Activated naive CD8-positive, alpha-beta T cell treated with anti-CD3 and anti-CD28 coated beads, Interleukin-2, amount 50 U/mL, for 16 hours (primary cell): ENCODE data around the gene HOXA13.

Experiments
- DNase-seq: peaks from one replicate; pipeline ENCODE4 v3.0.0-alpha.2; 2020; ENCODE audit warnings: low read depth, low spot score

The HOXA13 gene

DNA sequence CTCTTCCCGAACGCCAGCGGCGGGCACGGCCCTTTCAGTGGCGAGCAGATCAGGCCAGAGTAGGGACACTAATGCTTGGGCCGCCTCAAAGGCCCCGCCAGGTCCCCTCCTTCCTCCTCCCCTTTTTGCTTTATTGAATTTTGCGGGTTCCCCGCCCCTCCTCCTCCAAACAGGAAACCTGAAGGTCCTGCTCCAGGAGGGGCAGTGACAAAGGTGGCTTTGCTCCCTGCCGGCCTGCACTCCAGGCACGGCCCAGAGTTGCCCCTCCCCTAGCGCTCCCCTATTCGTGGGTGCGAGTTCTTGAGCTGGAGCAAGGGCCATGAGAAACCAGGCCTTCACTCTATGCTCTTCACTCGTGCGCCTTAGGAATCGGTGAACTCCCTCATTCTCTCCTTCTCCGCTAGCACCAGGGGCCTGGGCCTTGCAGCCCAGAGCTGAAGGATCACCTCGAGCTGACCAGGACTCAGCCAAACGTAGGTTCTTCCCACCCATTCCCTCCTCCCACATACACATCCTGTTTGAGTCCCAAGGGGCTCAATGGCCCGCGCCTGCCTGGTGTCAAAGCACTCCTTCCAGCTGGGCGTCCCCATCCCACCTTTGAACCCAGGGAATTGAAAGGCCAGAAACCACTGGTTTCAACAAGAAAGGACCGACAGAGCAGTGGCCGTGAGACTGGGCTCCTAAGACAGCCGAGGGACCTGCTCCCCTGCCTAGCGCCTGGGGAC lies 51.7 kb downstream of the HOXA13 start:
- DNase-seq: no peak

- no peak for DNase-seq
Observed at GRCh38 chr7:27147199-27148030, 52.5 kb downstream of the HOXA13 start, which contains the start of gene HOXA6. HOXA6 (minus strand) TSS chr7:27147774; CDS start chr7:27147749, 25 bp downstream.

GRCh38 chr7:27146491-27147198 lies 53.2 kb downstream of the HOXA13 start:
- no peak for DNase-seq

GRCh38 chr7:27145914-27146412 lies 53.9 kb downstream of the HOXA13 start:
- DNase-seq: no peak

DNA sequence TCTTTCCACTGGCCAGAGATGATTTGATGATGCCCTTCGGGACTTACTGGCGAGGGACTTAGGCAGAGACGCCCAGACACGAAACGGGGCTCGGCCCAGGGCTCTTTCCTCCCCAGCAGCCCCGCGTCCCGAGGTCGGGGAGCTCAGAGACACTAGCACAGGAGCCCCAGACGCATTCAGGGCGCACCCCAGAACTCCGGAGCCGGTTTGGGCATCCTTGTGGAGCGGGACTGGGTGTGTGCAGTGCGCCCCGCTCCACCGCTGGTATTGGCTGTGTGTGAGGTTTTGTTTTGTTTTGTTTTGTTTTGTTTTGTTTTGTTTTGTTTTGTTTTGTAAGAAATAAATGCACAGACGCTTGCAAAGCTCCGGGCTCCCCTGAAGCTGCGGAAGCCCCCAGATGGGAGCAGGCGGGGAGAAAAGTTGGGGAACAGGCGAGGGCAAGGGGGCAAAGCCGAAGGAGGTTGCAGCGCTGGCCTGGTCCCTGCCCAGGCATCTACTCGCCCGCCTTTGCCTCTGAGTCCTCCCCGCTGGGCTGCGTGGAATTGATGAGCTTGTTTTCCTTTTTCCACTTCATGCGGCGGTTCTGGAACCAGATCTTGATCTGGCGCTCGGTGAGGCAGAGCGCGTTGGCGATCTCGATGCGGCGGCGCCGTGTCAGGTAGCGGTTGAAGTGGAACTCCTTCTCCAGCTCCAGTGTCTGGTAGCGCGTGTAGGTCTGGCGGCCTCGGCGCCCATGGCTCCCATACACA lies 54.6 kb downstream of the HOXA13 start:
- no peak for DNase-seq

DNA sequence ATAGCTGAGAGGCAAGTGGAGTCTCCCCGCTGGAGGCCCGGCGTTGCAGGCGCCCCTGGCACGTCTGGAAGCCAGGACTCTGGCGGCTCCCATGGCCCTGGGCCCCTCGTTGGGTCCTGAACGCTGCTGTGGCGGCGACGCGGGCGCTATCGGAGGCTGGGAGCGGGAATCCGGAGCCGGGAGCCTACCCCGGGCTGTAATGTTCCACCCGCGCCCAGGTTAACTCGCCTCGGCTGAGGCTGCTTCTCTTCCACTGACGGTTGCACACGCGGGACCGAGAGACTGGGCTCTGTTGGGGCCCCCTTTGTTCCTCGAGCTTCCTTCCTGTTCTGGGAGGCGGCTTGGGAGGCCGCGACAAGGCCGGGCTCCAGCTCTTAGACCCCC lies 55.1 kb downstream of the HOXA13 start:
- no peak for DNase-seq
